ENCODE measurements around the gene SLC6A12.

DNA sequence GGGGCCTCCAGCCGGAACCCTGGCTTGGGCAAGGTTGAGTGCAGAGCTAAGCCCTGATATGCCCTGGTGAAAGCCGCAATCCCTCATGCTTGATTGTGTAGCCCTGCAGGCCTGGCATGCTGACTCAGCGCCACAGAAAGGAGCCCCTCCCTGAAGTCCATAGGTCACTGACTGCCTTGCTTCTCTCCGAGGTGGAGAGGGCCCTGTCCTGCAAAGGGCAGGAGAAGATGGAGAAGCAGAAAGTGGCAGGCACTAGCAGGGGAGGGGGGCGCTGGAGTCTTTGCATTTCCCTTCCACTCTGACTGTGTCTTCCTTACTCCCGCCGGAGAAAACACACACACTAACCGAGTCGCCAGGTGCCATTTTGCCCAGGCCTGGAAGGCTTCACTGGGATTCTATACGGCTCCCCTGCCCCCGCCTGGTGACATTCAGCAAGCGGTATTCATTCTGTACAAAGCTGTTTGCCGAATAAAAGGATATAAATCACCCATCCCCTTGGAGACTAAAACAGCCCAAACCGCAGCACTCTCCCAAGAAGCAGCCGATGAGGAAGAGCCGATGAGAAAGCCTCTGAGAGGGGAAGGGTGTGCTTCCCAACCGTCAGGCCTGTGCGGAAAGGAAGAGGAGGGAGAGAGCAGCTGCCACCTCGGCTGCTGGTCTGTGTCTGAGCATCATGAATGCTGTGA lies 69.8 kb downstream of the SLC6A12 start:
- TF ChIP-seq CTCF (IDR thresholded peaks at IDR 0.05) (no peak), POLR2A (IDR thresholded peaks at IDR 0.05) (no peak), POLR2AphosphoS5 (IDR thresholded peaks at IDR 0.05; ENCODE audit: insufficient read depth in 1 of 2, low read depth in 1 of 2) (no peak)

Measured in vagina (tissue), 2 donors.